Hepatocyte (in vitro differentiated cells): ENCODE data around the gene TEX52.

Experiments
- EZH2 ChIP-seq: fragments of 200-600 bp; sonication (generic); IDR thresholded peaks from 2 replicates; pipeline ENCODE4 v1.6.1; 2016; ENCODE audit warnings: antibody characterized with exemption, mild to moderate bottlenecking, borderline replicate concordance
- EZH2phosphoT487 ChIP-seq: fragments of 200-600 bp; sonication (generic); IDR thresholded peaks from one replicate; pipeline ENCODE4 v1.6.1; 2018; ENCODE audit warnings: antibody characterized with exemption, mild to moderate bottlenecking, low read depth, moderate library complexity; ENCODE audit not compliant: unreplicated experiment, severe bottlenecking
- TF ChIP-seq, protein P1 (sequence below): fragments of 200-600 bp; sonication (generic); IDR thresholded peaks from 2 replicates; pipeline ENCODE4 v1.5.1; 2016; ENCODE audit warnings: antibody characterized with exemption, mild to moderate bottlenecking; ENCODE audit not compliant: poor library complexity

DNA sequence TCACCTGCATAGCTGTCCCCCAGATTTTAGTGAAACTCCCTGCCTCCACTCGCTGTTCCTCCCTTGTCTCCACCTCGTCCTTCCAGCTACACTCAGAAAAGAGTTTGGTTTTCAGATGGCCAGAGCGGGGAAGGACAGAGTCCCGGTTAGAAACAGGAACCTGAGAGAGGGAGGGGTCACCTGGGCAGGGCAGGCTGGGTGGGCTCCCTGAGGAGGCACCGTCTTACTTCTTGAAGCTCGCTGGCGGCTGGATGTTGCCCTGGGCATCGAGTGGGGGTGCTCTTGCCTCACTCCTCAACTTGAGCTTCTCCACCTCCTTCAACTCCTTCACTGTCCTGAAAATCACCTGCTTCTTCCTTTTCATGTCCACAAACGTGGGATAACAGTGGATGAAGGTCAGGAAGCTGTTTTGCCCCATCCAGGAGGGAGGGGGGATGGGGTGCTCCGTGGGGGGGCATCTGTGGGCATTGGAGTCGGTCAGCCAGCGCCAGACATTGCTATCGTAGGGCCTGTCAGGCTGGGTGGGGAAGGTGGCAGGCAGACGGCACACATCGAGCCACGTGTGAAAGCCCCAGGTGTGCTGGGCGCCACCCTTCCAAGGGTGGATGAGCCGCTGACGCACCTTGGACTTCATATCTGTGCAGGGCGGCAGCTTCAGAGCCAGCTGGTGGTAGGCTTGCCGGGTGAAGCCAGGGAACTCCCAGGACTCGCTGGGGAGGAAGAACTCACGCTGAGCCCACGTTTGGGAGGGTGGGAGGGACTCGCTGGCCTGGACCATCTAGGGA, 2.0 kb downstream of the TEX52 start:
- TF ChIP-seq, protein P1, sequence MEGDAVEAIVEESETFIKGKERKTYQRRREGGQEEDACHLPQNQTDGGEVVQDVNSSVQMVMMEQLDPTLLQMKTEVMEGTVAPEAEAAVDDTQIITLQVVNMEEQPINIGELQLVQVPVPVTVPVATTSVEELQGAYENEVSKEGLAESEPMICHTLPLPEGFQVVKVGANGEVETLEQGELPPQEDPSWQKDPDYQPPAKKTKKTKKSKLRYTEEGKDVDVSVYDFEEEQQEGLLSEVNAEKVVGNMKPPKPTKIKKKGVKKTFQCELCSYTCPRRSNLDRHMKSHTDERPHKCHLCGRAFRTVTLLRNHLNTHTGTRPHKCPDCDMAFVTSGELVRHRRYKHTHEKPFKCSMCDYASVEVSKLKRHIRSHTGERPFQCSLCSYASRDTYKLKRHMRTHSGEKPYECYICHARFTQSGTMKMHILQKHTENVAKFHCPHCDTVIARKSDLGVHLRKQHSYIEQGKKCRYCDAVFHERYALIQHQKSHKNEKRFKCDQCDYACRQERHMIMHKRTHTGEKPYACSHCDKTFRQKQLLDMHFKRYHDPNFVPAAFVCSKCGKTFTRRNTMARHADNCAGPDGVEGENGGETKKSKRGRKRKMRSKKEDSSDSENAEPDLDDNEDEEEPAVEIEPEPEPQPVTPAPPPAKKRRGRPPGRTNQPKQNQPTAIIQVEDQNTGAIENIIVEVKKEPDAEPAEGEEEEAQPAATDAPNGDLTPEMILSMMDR: no peak
- TF ChIP-seq EZH2 (no peak), EZH2phosphoT487 (no peak)
